Embryonic facial prominence (tissue), 1 donor: ENCODE data around the gene IFNL4.
"Not testable (repeated sequence)": the region's sequence is repeated elsewhere in the genome, so short reads cannot be mapped to it uniquely, and the experiment has no call there.

Experiments used
- DNase-seq: peaks from one replicate; pipeline ENCODE4 v3.0.0-alpha.2; 2016; ENCODE audit errors: extremely low spot score

IFNL4 gene

DNA sequence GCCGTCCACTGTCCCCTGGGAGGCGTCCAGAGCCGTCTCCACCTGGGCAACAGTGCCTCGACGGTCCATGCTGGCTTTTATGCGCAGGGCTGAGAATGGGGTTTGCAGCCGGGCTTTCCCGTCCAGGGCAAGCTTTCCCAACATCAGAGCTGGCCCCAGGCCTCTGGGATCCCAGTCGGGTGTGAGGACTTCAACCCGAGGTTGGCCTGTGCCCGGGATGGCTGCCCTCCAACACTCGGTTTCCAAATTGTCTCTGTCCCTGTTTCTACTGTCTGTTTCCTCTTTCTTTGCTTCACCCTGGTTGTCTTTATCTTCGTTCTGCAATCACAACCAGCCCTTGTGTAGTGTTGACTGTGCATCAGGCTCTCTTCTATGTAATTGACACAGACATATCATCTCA lies at the start of gene IFNL4:
Gene IFNL4 (minus strand): TSS at position 51 of the 400 bp plus-strand sequence.
- no peak for DNase-seq

DNA sequence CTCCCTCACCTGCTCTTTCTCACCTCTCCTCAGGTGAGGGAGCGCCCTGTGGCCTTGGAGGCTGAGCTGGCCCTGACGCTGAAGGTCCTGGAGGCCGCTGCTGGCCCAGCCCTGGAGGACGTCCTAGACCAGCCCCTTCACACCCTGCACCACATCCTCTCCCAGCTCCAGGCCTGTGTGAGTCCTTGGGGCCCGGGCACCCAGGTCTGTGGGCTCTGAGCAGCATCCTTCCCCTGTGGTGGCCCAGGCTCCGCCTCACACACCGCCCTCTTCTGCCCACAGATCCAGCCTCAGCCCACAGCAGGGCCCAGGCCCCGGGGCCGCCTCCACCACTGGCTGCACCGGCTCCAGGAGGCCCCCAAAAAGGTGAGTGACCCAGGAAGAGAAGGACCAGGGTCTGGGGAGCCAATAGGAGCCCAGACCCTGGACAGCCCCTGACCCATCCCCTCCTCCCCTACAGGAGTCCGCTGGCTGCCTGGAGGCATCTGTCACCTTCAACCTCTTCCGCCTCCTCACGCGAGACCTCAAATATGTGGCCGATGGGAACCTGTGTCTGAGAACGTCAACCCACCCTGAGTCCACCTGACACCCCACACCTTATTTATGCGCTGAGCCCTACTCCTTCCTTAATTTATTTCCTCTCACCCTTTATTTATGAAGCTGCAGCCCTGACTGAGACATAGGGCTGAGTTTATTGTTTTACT lies 49.4 kb upstream of the IFNL4 start:
- no peak for DNase-seq

DNA sequence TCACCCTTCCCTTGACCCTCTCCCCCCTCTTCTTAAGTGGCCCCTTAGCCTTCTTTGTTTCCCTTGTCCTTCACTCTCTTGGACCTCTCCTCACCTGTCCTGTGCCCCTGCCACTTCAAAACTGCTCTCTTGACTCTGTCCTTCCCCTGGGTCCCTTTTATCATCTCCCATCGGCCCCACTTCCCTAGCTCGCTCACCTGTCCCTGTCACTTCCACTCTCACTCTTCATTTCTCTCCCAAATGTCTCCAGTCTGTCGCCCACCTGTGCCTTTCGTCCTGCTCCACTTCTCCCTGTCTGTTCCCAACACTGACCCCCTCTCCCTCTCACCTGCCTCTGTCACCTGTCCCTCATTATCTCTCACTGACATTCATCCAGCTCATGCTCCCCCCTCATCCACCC lies 48.2 kb upstream of the IFNL4 start:
- DNase-seq: no peak

DNA sequence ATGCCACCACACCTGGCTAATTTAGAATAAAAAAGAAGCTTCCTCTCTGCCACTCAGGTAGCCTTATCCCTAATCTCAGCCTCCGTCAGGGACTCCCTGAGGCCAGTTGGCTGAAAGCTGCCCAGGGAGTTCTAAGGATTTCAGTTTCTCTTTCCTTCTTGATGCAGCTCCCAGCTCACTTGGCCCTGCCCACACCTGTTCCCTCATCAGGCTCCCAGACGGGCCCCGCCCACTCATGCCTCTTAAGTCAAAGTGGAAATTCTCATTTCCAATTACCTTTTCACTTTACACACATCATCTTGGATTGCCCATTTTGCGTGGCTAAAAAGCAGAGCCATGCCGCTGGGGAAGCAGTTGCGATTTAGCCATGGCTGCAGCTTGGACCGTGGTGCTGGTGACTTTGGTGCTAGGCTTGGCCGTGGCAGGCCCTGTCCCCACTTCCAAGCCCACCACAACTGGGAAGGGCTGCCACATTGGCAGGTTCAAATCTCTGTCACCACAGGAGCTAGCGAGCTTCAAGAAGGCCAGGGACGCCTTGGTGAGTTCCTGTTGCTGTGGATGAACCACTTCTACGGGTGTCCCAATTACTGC lies 47.5 kb upstream of the IFNL4 start, which contains the start of gene IFNL1:
Gene IFNL1 (plus strand): TSS at position 353 of the 591 bp plus-strand sequence. CDS start 15 bp downstream, at position 368.
- no peak for DNase-seq

DNA sequence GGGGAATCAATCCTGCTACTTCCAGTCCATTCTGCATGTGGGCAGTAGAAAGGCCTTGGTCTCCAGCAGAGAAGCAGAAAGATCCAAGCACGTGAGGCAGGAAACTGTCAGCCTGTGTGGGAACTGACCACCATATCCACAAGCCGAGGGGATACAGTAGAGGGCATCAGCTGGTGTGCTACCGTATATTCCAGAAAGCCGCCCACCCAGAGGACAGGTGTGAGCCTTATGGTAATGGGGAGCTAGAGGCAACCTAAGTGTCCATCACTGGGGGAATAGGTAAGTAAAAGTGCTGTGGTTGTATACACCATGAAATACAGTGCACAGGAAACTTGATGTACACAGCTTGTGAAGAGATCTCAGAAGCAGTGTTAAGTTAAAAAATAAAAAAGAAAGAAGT lies 44.7 kb upstream of the IFNL4 start:
- no peak for DNase-seq

DNA sequence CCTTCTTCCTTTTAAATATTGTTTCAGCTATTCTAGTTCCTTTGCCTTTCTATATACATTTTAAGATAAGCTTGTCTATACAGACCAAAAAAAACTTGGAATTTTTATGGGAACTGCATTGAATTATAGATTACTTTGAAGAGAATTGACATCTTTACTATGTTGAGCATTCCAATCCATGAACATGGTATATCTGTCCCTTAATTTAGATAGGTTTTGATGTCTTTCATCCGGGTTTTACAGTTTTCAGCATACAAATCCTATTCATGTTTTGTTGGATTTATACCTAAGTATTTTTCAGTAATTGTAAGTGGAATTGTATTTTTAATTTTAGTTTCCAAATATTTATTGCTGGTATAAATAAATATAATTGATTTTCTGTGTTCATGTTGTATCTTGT lies 35.4 kb upstream of the IFNL4 start:
- DNase-seq: no peak

DNA sequence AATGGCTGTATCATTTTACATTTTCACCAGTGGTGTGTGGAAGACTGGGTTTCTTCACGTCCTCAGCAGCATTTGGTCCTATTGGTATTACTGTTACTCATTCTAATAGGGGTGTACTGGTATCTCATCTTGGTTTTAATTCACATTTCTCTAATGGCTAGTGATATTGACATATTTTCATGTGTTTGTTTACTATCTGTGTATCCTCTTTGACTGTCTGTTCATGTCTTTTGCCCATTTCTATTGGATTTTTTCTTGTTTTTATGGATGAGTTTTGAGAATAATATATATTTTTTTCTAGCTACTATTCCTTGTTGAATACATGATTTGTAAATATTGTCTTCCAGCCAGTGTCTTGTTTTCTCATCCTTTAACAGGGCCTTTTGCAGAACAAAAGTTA lies 33.4 kb upstream of the IFNL4 start:
- no peak for DNase-seq

DNA sequence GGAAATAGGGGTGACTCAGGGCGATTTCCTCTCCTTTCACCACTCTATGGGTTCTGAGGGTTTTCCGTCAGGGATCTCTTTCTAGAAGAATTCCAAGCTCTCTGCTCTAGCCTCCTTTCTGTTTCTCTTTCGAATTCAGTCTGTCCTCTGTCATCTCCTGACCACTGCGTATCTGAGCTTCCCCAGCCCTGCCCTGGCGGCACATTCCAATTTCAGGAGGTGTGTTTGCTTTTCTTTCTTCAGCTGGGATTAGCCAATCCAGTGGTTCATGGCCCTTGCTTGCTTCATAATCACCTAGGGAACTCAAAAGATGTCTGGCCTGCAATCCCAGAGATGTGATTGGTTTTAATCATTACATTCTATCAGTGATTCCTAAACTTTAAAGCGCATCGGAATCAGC lies 28.9 kb upstream of the IFNL4 start:
- no peak for DNase-seq

DNA sequence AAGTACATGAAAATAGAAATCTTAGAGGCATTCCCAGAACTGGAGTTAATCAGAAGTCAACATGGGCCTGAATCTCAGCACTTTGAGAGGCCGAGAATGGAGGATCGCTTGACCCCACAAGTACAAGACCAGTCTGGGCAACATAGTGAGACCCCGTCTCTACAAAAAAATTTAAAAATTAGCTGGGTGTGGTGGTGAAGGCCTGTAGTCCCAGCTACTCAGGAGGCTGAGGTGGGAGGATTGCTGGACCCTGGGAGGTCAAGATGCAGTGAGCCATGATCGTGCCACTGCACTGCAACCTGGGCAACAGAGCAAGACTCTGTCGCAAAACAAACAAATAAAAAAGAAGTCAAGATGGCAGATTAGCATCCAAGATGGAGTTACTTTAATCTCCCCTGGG lies 28.1 kb upstream of the IFNL4 start:
- no peak for DNase-seq

DNA sequence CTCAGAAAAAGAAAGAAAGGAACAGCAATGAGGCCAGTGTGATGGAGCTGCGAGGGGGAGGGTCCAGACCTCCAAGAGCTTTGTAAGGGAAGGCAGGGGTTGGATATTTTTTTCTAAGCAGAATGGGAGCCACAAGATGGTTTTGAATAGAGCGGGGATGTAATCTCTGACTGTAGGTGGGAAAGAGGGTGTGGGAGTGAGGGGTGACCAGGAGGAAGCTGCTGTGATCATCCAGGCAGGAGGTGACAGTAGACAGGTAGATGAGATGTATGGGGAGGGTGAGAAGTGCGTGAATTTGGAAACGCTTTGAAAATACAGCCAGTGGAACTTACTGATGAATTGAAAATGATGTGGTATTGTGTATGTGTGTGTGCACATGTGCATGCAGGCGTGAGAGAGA lies 26.9 kb upstream of the IFNL4 start:
- DNase-seq: no peak

DNA sequence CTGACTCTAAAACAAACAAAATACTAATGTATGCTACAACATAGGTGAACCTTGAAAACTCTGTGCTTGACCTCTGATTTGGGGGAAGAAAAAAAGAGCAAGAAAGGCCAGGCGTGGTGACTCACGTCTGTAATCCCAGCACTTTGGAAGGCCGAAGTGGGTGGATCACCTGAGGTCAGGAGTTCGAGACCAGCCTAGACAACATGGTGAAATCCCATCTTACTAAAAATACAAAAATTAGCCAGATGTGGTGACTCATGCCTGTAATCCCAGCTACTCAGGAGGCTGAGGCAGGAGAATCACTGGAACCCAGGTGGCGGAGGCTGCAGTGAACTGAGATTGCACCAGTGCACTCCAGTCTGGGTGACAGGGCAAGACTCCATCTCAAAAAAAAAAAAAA lies 25.2 kb upstream of the IFNL4 start:
- DNase-seq: not testable (repeated sequence)

DNA sequence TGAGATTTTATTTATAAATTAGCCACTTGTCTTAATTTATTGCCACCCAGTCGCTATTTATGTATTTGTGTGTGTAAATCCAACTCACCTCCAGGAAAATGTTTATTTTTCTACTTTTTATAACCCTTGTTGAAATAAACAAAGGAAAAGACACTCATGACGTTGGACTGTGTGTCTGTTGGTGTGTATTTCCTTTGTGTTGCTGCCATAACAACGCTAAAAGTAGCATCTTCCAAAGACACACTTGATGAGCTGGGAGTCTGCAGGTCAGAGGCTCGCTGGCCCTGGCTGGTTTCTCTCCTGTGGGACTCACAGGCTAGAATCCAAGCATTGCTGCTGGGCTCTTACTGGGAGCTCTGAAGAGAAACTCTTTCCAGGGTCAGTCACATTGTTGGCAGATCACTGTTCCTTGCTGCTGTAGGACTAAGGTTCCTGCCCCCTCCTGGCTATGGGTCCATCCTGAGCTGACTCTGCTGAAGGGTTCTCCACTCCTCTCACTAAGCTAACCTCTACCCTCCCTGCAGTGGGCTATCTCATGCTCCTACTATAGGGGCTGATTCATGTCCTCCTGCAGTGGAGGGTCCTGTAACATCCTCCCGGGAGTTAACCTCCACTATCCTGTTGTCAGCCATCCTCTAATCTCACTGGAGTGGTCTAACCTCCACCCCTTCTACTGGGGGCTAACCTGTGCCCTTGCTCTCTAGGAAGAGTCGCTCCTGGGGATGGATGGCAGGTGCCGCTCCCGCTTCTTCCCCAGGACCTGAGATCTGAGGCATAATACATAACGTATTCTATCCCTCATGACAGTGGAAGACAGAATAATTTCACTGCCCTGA lies 21.6 kb upstream of the IFNL4 start:
- DNase-seq: no peak

DNA sequence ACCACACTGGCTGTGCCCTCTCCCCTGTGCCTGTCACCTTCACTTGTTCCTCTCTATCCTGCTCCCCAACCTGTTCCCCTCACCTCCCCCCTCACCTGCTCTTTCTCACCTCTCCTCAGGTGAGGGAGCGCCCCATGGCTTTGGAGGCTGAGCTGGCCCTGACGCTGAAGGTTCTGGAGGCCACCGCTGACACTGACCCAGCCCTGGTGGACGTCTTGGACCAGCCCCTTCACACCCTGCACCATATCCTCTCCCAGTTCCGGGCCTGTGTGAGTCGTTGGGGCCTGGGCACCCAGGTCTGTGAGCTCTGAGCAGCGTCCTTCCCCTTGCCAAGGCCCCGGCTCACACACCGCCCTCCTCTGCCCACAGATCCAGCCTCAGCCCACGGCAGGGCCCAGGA lies 20.7 kb upstream of the IFNL4 start:
- not testable (repeated sequence) for DNase-seq

DNA sequence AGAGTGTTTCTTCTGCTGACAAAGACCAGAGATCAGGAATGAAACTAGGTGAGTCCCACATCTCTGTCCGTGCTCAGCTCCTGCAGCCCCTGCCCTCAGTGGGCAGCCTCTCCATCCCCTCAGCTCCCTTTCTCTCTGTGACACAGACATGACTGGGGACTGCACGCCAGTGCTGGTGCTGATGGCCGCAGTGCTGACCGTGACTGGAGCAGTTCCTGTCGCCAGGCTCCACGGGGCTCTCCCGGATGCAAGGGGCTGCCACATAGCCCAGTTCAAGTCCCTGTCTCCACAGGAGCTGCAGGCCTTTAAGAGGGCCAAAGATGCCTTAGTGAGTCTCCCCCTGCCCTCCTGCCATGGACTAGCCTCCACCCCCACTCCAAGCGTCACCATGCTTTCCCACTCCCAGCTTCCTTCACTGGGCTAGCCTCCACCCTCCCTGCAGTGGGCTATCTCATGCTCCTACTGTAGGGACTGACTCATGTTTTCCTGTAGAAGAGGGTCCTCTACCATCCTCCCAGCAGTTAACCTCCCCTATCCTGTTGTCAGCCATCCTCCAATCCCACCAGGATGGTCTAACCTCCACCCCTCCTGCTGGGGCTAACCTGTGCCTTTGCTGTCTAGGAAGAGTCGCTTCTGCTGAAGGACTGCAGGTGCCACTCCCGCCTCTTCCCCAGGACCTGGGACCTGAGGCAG lies 20.0 kb upstream of the IFNL4 start:
- DNase-seq: not testable (repeated sequence)

DNA sequence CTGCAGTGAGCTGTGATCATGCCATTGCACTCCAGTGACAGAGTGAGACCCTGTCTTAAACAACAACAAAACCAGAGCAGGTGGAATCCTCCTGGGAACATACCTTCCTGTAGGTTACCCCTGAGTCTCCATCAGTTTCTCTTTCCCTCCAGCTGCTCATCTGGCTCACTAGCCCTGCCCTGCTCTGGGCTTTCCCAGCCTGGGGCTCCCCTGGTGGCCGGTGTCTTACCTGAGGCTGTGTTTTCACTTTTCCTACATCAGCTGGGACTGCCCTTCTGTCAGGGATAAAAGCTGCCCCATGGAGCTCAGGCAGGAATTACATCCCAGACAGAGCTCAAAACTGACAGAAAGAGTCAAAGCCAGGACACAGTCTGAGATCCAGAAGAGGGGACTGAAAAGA lies 19.4 kb upstream of the IFNL4 start, which contains the start of gene IFNL2:
Gene IFNL2 (plus strand): TSS at position 312 of the 400 bp plus-strand sequence. CDS start 173 bp downstream, outside the sequence.
- not testable (repeated sequence) for DNase-seq

DNA sequence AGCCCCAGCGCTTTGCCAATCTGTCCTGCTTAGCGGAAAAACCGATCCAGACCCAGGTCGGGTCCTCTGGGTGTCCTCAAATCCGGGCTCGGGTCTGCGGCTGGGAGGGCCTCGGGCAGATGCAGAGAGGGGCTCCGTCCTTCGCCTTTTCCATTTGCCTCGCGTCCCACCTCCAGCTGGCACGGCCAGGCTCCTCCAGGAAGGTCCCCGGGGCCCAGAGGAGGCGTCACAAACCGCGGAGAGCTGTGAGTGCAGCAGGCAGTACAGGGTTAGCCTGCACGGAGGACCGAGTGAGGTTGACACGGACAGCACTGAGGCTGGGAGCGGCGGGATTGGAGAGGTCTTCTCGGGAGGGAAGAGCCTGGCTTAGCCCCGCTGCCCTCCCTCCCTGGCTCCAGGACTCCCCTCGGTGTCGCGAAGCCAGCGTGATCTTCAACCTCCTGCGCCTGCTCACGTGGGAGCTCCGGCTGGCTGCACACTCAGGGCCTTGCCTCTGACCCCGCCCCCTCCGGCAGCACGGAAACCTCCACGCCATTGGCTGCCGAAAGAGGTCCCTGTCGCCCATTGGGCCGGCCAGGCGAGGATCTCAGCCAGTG lies 16.8 kb upstream of the IFNL4 start:
- DNase-seq: no peak

DNA sequence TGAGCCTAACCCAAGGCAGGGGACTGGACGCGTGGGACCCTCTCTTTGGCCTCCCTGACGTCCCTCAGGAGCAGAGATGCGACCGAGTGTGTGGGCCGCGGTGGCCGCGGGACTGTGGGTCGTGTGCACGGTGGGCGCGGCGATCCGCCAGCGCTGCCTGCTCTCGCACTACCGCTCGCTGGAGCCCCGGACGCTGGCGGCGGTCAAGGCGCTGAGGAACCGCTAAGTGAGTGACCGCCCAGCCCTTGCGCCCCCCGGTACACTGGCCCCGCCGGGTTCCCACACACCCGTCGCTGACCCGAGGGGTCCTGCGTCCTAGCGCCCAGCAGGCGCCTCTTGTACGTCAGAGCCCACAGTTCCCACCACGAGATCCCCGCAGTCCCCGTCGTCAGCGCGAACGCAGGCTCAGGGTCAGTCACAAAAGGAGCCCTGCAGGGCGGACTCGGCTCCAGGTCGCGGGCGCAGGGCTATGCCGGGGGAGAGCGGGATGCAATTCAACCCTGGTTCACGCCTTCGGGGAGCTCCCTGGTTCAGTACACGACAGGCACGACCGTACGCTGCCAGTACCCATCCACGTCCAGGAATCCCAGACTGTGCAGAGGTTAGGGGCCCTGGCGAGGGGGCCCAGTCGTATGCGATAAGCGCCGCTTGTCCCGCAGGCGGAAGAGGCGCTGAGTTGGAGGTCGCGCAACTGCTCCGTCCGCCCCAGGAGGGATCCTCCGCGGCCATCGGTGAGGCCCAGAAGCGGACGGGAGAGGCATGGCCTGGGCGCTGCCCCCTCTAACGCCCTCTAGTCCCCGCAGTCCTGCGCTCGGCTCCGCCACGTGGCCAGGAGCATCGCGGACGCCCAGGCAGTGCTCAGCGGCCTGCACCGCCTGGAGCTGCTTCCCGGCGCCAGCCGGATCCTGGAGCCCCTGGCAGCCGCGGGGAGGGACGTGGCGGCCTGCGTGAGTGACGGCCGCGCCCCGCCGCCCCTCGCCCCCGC lies 15.9 kb upstream of the IFNL4 start:
- DNase-seq: no peak

DNA sequence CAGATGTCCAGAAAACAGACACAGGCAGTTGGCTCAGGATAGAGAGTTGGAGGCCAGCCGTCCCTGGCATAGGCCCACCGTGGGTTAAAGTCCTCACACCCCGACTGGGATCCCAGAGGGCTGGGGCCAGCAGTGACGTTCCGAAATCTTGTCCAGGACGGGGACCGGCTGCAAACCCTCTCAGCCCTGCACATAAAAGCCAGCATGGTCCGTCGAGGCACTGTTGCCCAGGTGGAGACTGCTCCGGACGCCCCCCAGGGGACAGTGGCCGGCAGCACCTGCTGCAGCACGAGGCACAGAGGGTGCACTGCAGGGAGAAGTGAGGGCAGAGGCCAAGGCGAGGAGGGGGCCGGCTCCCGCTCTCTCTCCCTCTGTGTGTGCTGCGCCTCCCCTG lies 15.3 kb upstream of the IFNL4 start:
- DNase-seq: no peak

DNA sequence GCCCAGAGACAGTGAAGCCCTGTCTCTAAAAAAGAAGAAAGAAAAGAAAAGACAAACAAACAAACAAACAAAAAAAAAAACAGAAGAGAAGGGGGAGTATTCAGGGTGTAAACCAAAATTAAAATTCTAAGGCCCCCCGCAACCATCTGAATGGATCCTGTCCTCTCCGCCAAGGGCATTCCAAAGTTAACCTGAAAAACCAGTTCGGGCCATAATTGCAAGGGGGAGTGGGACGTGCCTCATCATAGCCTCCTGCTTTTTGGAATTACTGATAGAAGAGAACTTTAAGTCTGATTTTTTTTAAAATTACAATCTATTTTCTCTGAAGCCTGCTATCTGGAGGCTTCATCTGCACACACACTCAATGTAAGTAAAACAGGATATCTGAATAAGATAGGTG lies 13.8 kb upstream of the IFNL4 start:
- no peak for DNase-seq

DNA sequence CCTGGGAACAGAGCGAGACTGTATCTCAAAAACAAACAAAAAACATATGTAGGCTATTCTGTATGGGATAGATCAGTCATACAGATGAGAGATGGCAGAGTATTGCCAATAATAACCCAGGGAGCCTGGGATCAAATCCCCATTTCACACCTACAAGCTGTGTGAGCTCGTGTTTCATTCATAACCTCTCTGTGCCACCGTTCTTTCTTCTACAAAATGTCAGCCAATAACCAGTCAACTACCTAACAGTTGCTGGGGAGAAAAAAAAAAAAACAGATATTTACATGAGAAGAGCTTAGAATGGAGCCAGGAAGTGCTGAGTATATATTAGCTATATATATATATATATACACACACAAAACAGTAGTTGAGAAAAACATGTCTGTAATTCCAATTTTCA lies 13.0 kb upstream of the IFNL4 start:
- DNase-seq: no peak
